ENCODE results near the gene DLEC1. TPM values are rescaled to one million over a fixed set of nuclear protein-coding genes. Genes with fewer than 3 reads are reported as not detected.

The DLEC1 gene
- total and polyA plus RNA-seq, 9 of the 15 experiments (the other 6 are each of a cell fraction or from before 2014, with no cell fraction given) = 0.07 to 0.08 TPM; not detected in 7

- ATAC-seq = peak; percentile 72
- Histone ChIP-seq H3K4me3 (peak within 1 kb of the TSS; percentile 90), H3K9me1 (ENCODE audit: control insufficient read depth, insufficient read depth, low read length) (no peaks in the 10 kb centered on the region), H4K20me1 (replicated peaks; ENCODE audit: control insufficient read depth, insufficient read depth, low read length) (no peaks in the 10 kb centered on the region), H3K79me2 (ENCODE audit: control insufficient read depth, insufficient read depth, low read length) (peaks cover 43% of the 10 kb centered on the region), H3K9ac (ENCODE audit: insufficient read depth in 1 of 2, low read depth in 2 of 2, low read length in 2 of 2) (peak within 1 kb of the TSS; percentile 79 to 97), H2AFZ (ENCODE audit: low read depth, low read length) (peak within 1 kb of the TSS; percentile 99), H3K27me3 (ENCODE audit: control insufficient read depth in 2 of 2, insufficient read depth in 2 of 2, low read length in 2 of 2) (no peaks in the 10 kb centered on the region; a peak in 1 of 5 replicates), H3K27ac (ENCODE audit: extremely low read depth, low read depth, low read length) (peak within 1 kb of the TSS; percentile 83), H3K4me2 (ENCODE audit: insufficient read depth, low read length) (peak within 1 kb of the TSS; percentile 98), H3K4me1 (replicated peaks in 1 of 2; ENCODE audit: control insufficient read depth in 2 of 2, insufficient read depth in 2 of 2, low read length in 2 of 2) (peaks cover 19 to 36% of the 10 kb centered on the region in 2 experiments; a peak in 4 of 5 replicates), H3K36me3 (ENCODE audit: control insufficient read depth, insufficient read depth, low read length) (peaks cover 47% of the 10 kb centered on the region), H3K9me3 (replicated peaks; ENCODE audit: control insufficient read depth, insufficient read depth, low read depth, low read length) (no peaks in the 10 kb centered on the region)
- ChIA-PET POLR2A (interaction anchor here (0.7 to 5.0 kb wide), 4 partner anchors 9 to 492 kb away, joined by 3 to 55 read pairs (median 4); partner anchors contain the start of gene OXSR1), CTCF (ENCODE audit: low intra/inter-chr PET ratio) (interaction anchor here (0.6 kb wide), 1 partner anchor 103 kb away, joined by 3 read pairs; no protein-coding TSS in a partner anchor)
- intact Hi-C loops (cut with micrococcal nuclease) (loop anchor here (5.0 to 10.0 kb wide), 5 partner anchors 86 to 516 kb away; partner anchors contain the start of gene XYLB), in situ Hi-C loops (cut with MboI) (loop anchor here (10.0 kb wide), 2 partner anchors 206 to 336 kb away; partner anchors contain the start of gene XYLB)
- WGBS (ENCODE audit: insufficient coverage, low coverage, missing lambda C conversion rate) = 2% methylated on average over 64 of the region's 65 CpGs
- no peak for FAIRE-seq
- no TSS peak for BruUV-seq (replicated peaks)
- DNase-seq (ENCODE audit: extremely low read depth in 1 of 4, low spot score in 3 of 4) = peak; percentile 73 to 87 (median 80)
- TF ChIP-seq ZNF12 (CRISPR knock-in tag; IDR thresholded peaks at IDR 0.05) (peak; percentile 85; the same call in 1 of the 2 replicates), NKRF (IDR thresholded peaks at IDR 0.05; ENCODE audit: borderline replicate concordance) (no peak; the same call in 1 of the 2 replicates), CBX1 (IDR thresholded peaks at IDR 0.05; ENCODE audit: low read depth) (peak; percentile 78), ESRRB (CRISPR knock-in tag; IDR thresholded peaks at IDR 0.05; ENCODE audit: borderline replicate concordance) (no peak), SMARCB1 (IDR thresholded peaks at IDR 0.05; ENCODE audit: insufficient read length, low read depth) (no peak), SMAD1 (IDR thresholded peaks at IDR 0.05; ENCODE audit: low read depth, low read length, partially characterized antibody) (peak; percentile 37), PHF20 (IDR thresholded peaks at IDR 0.05; ENCODE audit: partially characterized antibody) (peak; percentile 60), PRMT5 (CRISPR knock-in tag; IDR thresholded peaks at IDR 0.05) (no peak), PHF21A (IDR thresholded peaks at IDR 0.05; ENCODE audit: borderline replicate concordance, low read depth) (no peak), PTRF (tag; IDR thresholded peaks at IDR 0.05) (no peak)
- TF ChIP-seq, protein P1, sequence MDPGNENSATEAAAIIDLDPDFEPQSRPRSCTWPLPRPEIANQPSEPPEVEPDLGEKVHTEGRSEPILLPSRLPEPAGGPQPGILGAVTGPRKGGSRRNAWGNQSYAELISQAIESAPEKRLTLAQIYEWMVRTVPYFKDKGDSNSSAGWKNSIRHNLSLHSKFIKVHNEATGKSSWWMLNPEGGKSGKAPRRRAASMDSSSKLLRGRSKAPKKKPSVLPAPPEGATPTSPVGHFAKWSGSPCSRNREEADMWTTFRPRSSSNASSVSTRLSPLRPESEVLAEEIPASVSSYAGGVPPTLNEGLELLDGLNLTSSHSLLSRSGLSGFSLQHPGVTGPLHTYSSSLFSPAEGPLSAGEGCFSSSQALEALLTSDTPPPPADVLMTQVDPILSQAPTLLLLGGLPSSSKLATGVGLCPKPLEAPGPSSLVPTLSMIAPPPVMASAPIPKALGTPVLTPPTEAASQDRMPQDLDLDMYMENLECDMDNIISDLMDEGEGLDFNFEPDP (CRISPR knock-in tag; IDR thresholded peaks at IDR 0.05) = no peak
- TF ChIP-seq, protein P2, sequence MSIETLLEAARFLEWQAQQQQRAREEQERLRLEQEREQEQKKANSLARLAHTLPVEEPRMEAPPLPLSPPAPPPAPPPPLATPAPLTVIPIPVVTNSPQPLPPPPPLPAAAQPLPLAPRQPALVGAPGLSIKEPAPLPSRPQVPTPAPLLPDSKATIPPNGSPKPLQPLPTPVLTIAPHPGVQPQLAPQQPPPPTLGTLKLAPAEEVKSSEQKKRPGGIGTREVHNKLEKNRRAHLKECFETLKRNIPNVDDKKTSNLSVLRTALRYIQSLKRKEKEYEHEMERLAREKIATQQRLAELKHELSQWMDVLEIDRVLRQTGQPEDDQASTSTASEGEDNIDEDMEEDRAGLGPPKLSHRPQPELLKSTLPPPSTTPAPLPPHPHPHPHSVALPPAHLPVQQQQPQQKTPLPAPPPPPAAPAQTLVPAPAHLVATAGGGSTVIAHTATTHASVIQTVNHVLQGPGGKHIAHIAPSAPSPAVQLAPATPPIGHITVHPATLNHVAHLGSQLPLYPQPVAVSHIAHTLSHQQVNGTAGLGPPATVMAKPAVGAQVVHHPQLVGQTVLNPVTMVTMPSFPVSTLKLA (conservative IDR thresholded peaks at IDR 0.05) = no peak; a peak in 1 of 4 replicates
These were observed 99.6 kb downstream of the DLEC1 start, which contains the start of gene MYD88 for GRCh38 chr3:38138349-38139190. Gene MYD88 (plus strand): TSS chr3:38138661. CDS start chr3:38138701, 40 bp downstream.
